ENCODE results near the gene VWA5B1.

DNA sequence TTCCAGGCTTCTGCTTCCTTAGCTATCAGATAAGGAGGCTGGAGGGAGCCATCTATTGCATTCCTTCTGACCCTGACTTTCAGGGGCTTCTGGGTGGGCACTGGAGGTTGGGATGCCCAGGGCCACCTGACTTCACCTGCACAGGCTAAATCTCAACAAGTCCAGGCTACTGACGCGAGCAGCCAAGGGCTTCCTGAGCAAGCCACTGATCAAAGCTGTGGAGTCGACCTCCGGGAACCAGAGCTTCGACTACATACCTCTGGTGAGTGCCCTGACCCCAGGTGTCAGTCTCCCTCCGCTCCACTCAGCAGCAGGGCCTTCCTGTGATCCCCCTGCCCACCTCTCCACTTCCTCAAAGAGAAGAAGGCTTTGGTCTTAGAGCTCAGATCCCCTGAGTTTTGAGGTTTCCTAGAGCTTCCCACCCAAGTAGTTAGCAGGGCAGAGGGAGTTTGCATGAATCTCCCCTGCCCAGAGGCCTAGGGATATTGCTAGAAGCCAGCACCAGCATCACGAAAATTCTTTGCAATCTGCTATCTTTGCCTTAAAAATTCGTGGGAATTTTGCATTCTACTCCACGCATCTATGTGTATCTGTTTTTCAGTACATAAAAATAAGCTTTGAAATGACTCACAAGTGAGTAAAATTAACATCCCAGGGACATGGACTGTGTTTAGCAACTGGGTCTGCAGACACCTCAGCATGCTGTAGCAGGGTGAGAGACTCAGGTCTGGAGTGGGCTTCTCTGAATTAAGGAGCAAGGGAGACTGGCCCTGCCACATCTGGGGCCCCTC is 61.4 kb downstream of the VWA5B1 start:
- TF ChIP-seq, protein P1, sequence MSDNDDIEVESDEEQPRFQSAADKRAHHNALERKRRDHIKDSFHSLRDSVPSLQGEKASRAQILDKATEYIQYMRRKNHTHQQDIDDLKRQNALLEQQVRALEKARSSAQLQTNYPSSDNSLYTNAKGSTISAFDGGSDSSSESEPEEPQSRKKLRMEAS (IDR thresholded peaks at IDR 0.05): no peak
- TF ChIP-seq, protein P2, sequence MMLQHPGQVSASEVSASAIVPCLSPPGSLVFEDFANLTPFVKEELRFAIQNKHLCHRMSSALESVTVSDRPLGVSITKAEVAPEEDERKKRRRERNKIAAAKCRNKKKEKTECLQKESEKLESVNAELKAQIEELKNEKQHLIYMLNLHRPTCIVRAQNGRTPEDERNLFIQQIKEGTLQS (IDR thresholded peaks at IDR 0.05; ENCODE audit: insufficient read depth, low read depth, low read length): no peak

Measured in H1 (cell line).